Measurements from ENCODE around the gene INSYN2A. TPM values are rescaled to one million over a fixed set of nuclear protein-coding genes. Genes with fewer than 3 reads are reported as not detected.
A peak's percentile ranks its signal among the peaks of the same experiment; 100 is the strongest.

Gene INSYN2A
- total and polyA plus RNA-seq, 2 donors from 2014 or later = 0.28 TPM; not detected in 1

- Histone ChIP-seq H3K36me3 (ENCODE audit: control insufficient read depth in 2 of 3, insufficient read depth in 3 of 3, low read length in 3 of 3) (no peaks in the 10 kb centered on the region), H3K9me3 (ENCODE audit: control insufficient read depth in 2 of 3, insufficient read depth in 1 of 3, low read length in 3 of 3) (no peaks in the 10 kb centered on the region), H3K4me1 (ENCODE audit: control insufficient read depth in 2 of 3, insufficient read depth in 2 of 3, low read depth in 1 of 3, low read length in 3 of 3) (no peaks in the 10 kb centered on the region), H3K27ac (ENCODE audit: low read depth in 2 of 2, low read length in 2 of 2) (no peak overlapping the region), H3K4me3 (ENCODE audit: low read length in 3 of 3) (no peak overlapping the region), H3K27me3 (ENCODE audit: control insufficient read depth, insufficient read depth, low read length) (no peaks in the 10 kb centered on the region), H3K9ac (ENCODE audit: low read length in 3 of 3) (no peak overlapping the region)
- FAIRE-seq (no peak), DNase-seq (peak in 3 of 5 donors; percentile 51 to 66 (median 65))
- no peak for TF ChIP-seq CTCF (IDR thresholded peaks at IDR 0.05; ENCODE audit: borderline replicate concordance, extremely low read depth, insufficient read depth)
- intact Hi-C loops (cut with DNase I) = no loop called here
These were observed 46.8 kb downstream of the INSYN2A start for GRCh38 chr10:127149501-127150081.

- Histone ChIP-seq H3K9me3 (ENCODE audit: control insufficient read depth in 2 of 3, insufficient read depth in 1 of 3, low read length in 3 of 3) (no peaks in the 10 kb centered on the region), H3K4me1 (ENCODE audit: control insufficient read depth in 2 of 3, insufficient read depth in 2 of 3, low read depth in 1 of 3, low read length in 3 of 3) (no peaks in the 10 kb centered on the region), H3K4me3 (ENCODE audit: low read length in 3 of 3) (no peak overlapping the region), H3K27ac (ENCODE audit: low read depth in 2 of 2, low read length in 2 of 2) (no peak overlapping the region), H3K9ac (ENCODE audit: low read length in 3 of 3) (no peak overlapping the region), H3K27me3 (ENCODE audit: control insufficient read depth, insufficient read depth, low read length) (no peaks in the 10 kb centered on the region), H3K36me3 (ENCODE audit: control insufficient read depth in 2 of 3, insufficient read depth in 3 of 3, low read length in 3 of 3) (peaks cover 0 to 2% (median 0%) of the 10 kb centered on the region in 3 donors)
- FAIRE-seq (no peak), DNase-seq (no peak)
- intact Hi-C loops (cut with DNase I) = no loop called here
- no peak for TF ChIP-seq CTCF (IDR thresholded peaks at IDR 0.05; ENCODE audit: borderline replicate concordance, extremely low read depth, insufficient read depth)
These were observed 47.5 kb downstream of the INSYN2A start for GRCh38 chr10:127148933-127149220.

GRCh38 chr10:127148066-127148932 is 48.1 kb downstream of the INSYN2A start:
- no peak for TF ChIP-seq CTCF (IDR thresholded peaks at IDR 0.05; ENCODE audit: borderline replicate concordance, extremely low read depth, insufficient read depth)
- intact Hi-C loops (cut with DNase I) = no loop called here
- FAIRE-seq = peak; percentile 6
- H3K27me3 ChIP-seq (ENCODE audit: control insufficient read depth, insufficient read depth, low read length) = no peaks in the 10 kb centered on the region
- H3K9me3 ChIP-seq (ENCODE audit: control insufficient read depth in 2 of 3, insufficient read depth in 1 of 3, low read length in 3 of 3) = no peaks in the 10 kb centered on the region
- no peak for DNase-seq
- no peak overlapping the region for H3K9ac ChIP-seq (ENCODE audit: low read length in 3 of 3)
- H3K4me1 ChIP-seq (ENCODE audit: control insufficient read depth in 2 of 3, insufficient read depth in 2 of 3, low read depth in 1 of 3, low read length in 3 of 3) = no peaks in the 10 kb centered on the region
- peaks cover 0 to 3% (median 0%) of the 10 kb centered on the region in 3 donors for H3K36me3 ChIP-seq (ENCODE audit: control insufficient read depth in 2 of 3, insufficient read depth in 3 of 3, low read length in 3 of 3)
- no peak overlapping the region for H3K4me3 ChIP-seq (ENCODE audit: low read length in 3 of 3)
- H3K27ac ChIP-seq (ENCODE audit: low read depth in 2 of 2, low read length in 2 of 2) = no peak overlapping the region

Measured in kidney (tissue), 14 donors.